Endothelial cell of umbilical vein (primary cell): ENCODE measurements around the gene GALNT2. TPM values are rescaled to one million over a fixed set of nuclear protein-coding genes. Genes with fewer than 3 reads are reported as not detected.

ENCODE experiments used
- BruUV-seq: library from RNA; stranded (reverse); fragments of 400-500 nt; replicated peaks from 2 replicates; lab custom pipeline; 2021; lab: Mats Ljungman, UMichigan
- CTCF ChIA-PET: fragments of 300-600, 350-600 bp; sonication (Branson Sonifier 250); formaldehyde crosslinking; loops from one replicate; lab custom pipeline; 2021; ENCODE audit warnings: antibody characterized with exemption, inconsistent platforms; lab: Charles Lee
- POLR2A ChIA-PET: fragments of 300-600, 350-600 bp; sonication (Branson Sonifier 250); formaldehyde crosslinking; loops from one replicate; lab custom pipeline; 2021; ENCODE audit warnings: antibody characterized with exemption, inconsistent platforms; lab: Charles Lee
- DNase-seq: peaks from one replicate; pipeline ENCODE4 v3.0.0-alpha.2; 2011; ENCODE audit warnings: low read depth, low spot score
- FAIRE-seq: peaks from 2 replicates; lab custom pipeline; 2011; peaks lifted over from hg19 to GRCh38; lab: Jason Lieb, UNC
- H2AFZ ChIP-seq: 2 replicates; pipeline ENCODE4 v1.6.0; 2012; ENCODE audit warnings: low read depth, low read length, control low read depth, inconsistent platforms
- H3K27ac ChIP-seq: 2 replicates; pipeline ENCODE4 v1.5.1; 2011; ENCODE audit warnings: low read depth, mild to moderate bottlenecking, control low read depth, low read length, moderate library complexity; ENCODE audit not compliant: insufficient read depth
- H3K27me3 ChIP-seq, 2 experiments: 2 replicates each; pipeline versions ENCODE4 v1.6.0 to v1.6.1; 2011; ENCODE audit warnings: low read length in 2 of 2, mixed read lengths in 1 of 2; ENCODE audit not compliant: control insufficient read depth in 2 of 2, insufficient read depth in 2 of 2
- H3K36me3 ChIP-seq, 2 experiments: 2 replicates in 1 of 2; 3 replicates in 1 of 2; pipeline ENCODE4 v1.5.1; 2011; ENCODE audit warnings: low read length in 2 of 2, mild to moderate bottlenecking in 1 of 2, moderate library complexity in 1 of 2; ENCODE audit not compliant: control insufficient read depth in 2 of 2, insufficient read depth in 2 of 2; ENCODE audit errors: extremely low read depth in 1 of 2
- H3K4me1 ChIP-seq: 3 replicates; pipeline ENCODE4 v1.5.1; 2011; ENCODE audit warnings: mild to moderate bottlenecking, low read length; ENCODE audit not compliant: control insufficient read depth, insufficient read depth; ENCODE audit errors: extremely low read depth
- H3K4me2 ChIP-seq: 2 replicates; pipeline ENCODE4 v1.6.1; 2011; ENCODE audit warnings: low read length, control low read depth, mixed read lengths; ENCODE audit not compliant: insufficient read depth
- H3K4me3 ChIP-seq, 3 experiments: fragments of 200-600 bp in 1 of 3; sonication (generic), shearing (Covaris generic) in 1 of 3; replicated peaks in 1 of 3; 2 replicates each; pipeline ENCODE4 v1.5.1; 2011 to 2016; ENCODE audit warnings: control low read depth in 3 of 3, low read length in 3 of 3, mild to moderate bottlenecking in 2 of 3, inconsistent platforms in 1 of 3, low read depth in 1 of 3, moderate library complexity in 1 of 3; ENCODE audit not compliant: insufficient read depth in 1 of 3
- H3K79me2 ChIP-seq: 2 replicates; pipeline ENCODE4 v1.6.0; 2012; ENCODE audit warnings: low read length, inconsistent platforms; ENCODE audit not compliant: control insufficient read depth, insufficient read depth
- H3K9ac ChIP-seq: replicated peaks from 2 replicates; pipeline ENCODE3; 2011; ENCODE audit warnings: low read length, control low read depth; ENCODE audit not compliant: insufficient read depth; ENCODE audit errors: extremely low read depth
- H3K9me1 ChIP-seq: replicated peaks from 3 replicates; pipeline ENCODE4 v1.6.0; 2011; ENCODE audit warnings: mild to moderate bottlenecking, low read length; ENCODE audit not compliant: control insufficient read depth, insufficient read depth; ENCODE audit errors: extremely low read depth
- H3K9me3 ChIP-seq: replicated peaks from 2 replicates; pipeline ENCODE4 v1.5.1; 2012; ENCODE audit warnings: low read length, inconsistent platforms; ENCODE audit not compliant: control insufficient read depth, insufficient read depth
- H4K20me1 ChIP-seq: replicated peaks from 2 replicates; pipeline ENCODE3; 2011; ENCODE audit warnings: mild to moderate bottlenecking, low read length; ENCODE audit not compliant: control insufficient read depth, insufficient read depth; ENCODE audit errors: extremely low read depth
- EZH2 ChIP-seq: IDR thresholded peaks from 2 replicates; pipeline ENCODE4 v1.6.1; 2012; ENCODE audit warnings: borderline replicate concordance, low read depth, mild to moderate bottlenecking, moderate library complexity, low read length, inconsistent platforms; ENCODE audit not compliant: severe bottlenecking
- FOS ChIP-seq: IDR thresholded peaks from 2 replicates; pipeline ENCODE4 v1.6.1; 2011; ENCODE audit warnings: mild to moderate bottlenecking, low read length, moderate library complexity, borderline replicate concordance; ENCODE audit not compliant: insufficient read depth
- GATA2 ChIP-seq: IDR thresholded peaks from 2 replicates; pipeline ENCODE4 v1.7.0; 2011; ENCODE audit warnings: low read depth, mild to moderate bottlenecking, moderate library complexity, mixed read lengths, low read length; ENCODE audit not compliant: insufficient read length, insufficient read depth
- JUN ChIP-seq: IDR thresholded peaks from 2 replicates; pipeline ENCODE4 v1.6.1; 2011; ENCODE audit warnings: borderline replicate concordance, low read depth; ENCODE audit not compliant: insufficient read length, insufficient read depth
- MYC ChIP-seq: IDR thresholded peaks from one replicate; pipeline ENCODE4 v1.6.1; 2011; ENCODE audit warnings: mild to moderate bottlenecking, low read depth, low read length
- POLR2A ChIP-seq: IDR thresholded peaks from 2 replicates; pipeline ENCODE4 v1.6.1; 2012; ENCODE audit warnings: low read depth, mild to moderate bottlenecking, control low read depth, low read length
- POLR2AphosphoS5 ChIP-seq: IDR thresholded peaks from 2 replicates; pipeline ENCODE4 v1.6.1; 2012; ENCODE audit warnings: low read depth, mild to moderate bottlenecking, control low read depth, low read length, moderate library complexity; ENCODE audit not compliant: insufficient read depth
- dilution Hi-C: fragments of 300-500 bp; cut with MboI; formaldehyde crosslinking; loops from one replicate; pipeline ENCODE4 v1.15.0; 2019; ENCODE audit warnings: low sequenced_read_pairs; ENCODE audit not compliant: extremely low pct_ligation_motif_present
- intact Hi-C: fragments of 100-400 bp; cut with micrococcal nuclease; formaldehyde crosslinking; loops from one replicate; pipeline ENCODE4 v1.10.0; 2022
- polyA plus RNA-seq, 4 experiments: library from polyadenylated mRNA; depleted of rRNA in 3 of 4; stranded (reverse) in 3 of 4; unstranded in 1 of 4; fragments of >200 nt; gene quantifications; 2 replicates each; pipeline versions ENCODE4 v1.2.1 to v1.2.3, GENCODE V29; 2011 to 2012; ENCODE audit warnings: missing spikeins in 1 of 4
- total RNA-seq: library from RNA; stranded (reverse); gene quantifications from 2 replicates; pipeline ENCODE4 v1.2.3, GENCODE V29; 2021
- TF ChIP-seq, protein P1 (sequence below): IDR thresholded peaks from 2 replicates; pipeline ENCODE4 v1.6.1; 2011; ENCODE audit not compliant: insufficient read depth, insufficient read length
- TF ChIP-seq, protein P2 (sequence below), 2 donors: IDR thresholded peaks; 1 replicate in 1 of 2; 2 replicates in 1 of 2; pipeline ENCODE4 v1.5.1; 2011; ENCODE audit warnings: low read length in 2 of 2, mild to moderate bottlenecking in 2 of 2, moderate library complexity in 2 of 2, control low read depth in 1 of 2, inconsistent platforms in 1 of 2, low read depth in 1 of 2; ENCODE audit not compliant: insufficient read depth in 1 of 2; ENCODE audit errors: extremely low read depth in 1 of 2

The GALNT2 gene
- total and polyA plus RNA-seq, 2 donors (not counting 3 experiments of a cell fraction or from before 2014, with no cell fraction given), result 56.3 to 77.5 TPM

DNA sequence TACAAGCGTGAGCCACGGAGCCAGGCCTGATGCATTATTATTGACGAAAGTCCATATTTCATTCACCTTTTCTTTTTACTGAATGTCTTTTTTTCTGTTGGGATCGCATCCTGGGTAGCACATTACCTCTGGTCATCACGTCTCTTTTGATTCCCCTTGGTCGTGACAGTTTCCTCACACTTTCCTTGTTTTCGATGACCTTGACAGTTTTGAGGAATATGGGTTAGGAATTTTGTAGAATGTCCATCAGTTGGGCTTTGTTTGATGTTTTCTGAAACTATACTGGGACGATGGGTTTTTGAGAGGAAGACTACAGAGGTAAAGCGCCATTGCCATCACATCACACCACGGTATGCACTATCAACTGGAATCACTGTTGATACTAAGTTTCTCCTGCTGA is 26.6 kb upstream of the GALNT2 start:
- BruUV-seq, result no TSS peak
- CTCF ChIA-PET, result interaction anchor here (1.3 kb wide), 1 partner anchor 12 kb away, joined by 3 read pairs; no protein-coding TSS in a partner anchor
- FAIRE-seq (no peak), DNase-seq (no peak)
- intact Hi-C loops (no loop called here), dilution Hi-C loops (no loop called here)
- H2AFZ ChIP-seq, result no peak overlapping the region
- no peaks in the 10 kb centered on the region for H3K4me1 ChIP-seq
- H3K27me3 ChIP-seq, result peaks cover 5 to 8% of the 10 kb centered on the region in 2 experiments
- no peak overlapping the region for H3K9ac ChIP-seq
- POLR2A ChIA-PET, result no interaction called here
- H4K20me1 ChIP-seq, result no peaks in the 10 kb centered on the region
- no peak overlapping the region for H3K4me2 ChIP-seq
- no peaks in the 10 kb centered on the region for H3K9me1 ChIP-seq
- no peaks in the 10 kb centered on the region for H3K79me2 ChIP-seq
- H3K9me3 ChIP-seq, result no peaks in the 10 kb centered on the region
- H3K4me3 ChIP-seq, result no peak overlapping the region
- H3K27ac ChIP-seq, result no peak overlapping the region
- TF ChIP-seq, protein P1, sequence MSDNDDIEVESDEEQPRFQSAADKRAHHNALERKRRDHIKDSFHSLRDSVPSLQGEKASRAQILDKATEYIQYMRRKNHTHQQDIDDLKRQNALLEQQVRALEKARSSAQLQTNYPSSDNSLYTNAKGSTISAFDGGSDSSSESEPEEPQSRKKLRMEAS, result no peak
- no peak for TF ChIP-seq POLR2A
- TF ChIP-seq GATA2, result no peak
- TF ChIP-seq EZH2, result no peak
- TF ChIP-seq, protein P2, sequence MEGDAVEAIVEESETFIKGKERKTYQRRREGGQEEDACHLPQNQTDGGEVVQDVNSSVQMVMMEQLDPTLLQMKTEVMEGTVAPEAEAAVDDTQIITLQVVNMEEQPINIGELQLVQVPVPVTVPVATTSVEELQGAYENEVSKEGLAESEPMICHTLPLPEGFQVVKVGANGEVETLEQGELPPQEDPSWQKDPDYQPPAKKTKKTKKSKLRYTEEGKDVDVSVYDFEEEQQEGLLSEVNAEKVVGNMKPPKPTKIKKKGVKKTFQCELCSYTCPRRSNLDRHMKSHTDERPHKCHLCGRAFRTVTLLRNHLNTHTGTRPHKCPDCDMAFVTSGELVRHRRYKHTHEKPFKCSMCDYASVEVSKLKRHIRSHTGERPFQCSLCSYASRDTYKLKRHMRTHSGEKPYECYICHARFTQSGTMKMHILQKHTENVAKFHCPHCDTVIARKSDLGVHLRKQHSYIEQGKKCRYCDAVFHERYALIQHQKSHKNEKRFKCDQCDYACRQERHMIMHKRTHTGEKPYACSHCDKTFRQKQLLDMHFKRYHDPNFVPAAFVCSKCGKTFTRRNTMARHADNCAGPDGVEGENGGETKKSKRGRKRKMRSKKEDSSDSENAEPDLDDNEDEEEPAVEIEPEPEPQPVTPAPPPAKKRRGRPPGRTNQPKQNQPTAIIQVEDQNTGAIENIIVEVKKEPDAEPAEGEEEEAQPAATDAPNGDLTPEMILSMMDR (IDR thresholded peaks at IDR 0.05; ENCODE audit: extremely low read depth in 1 of 2, insufficient read depth in 1 of 2, low read depth in 1 of 2, low read length in 2 of 2), result no peak
- no peak for TF ChIP-seq POLR2AphosphoS5
- TF ChIP-seq MYC, result no peak
- no peak for TF ChIP-seq FOS
- no peak for TF ChIP-seq JUN
- H3K36me3 ChIP-seq, result no peaks in the 10 kb centered on the region
